Activated T-cell treated with anti-CD3 and anti-CD28 coated beads, Interleukin-2, amount 50 U/mL, for 24 hours (primary cell): Measurements from ENCODE around the gene MUC15.
"Not testable (repeated sequence)": the region's sequence is repeated elsewhere in the genome, so short reads cannot be mapped to it uniquely, and the experiment has no call there.

ENCODE experiments used
- DNase-seq: peaks from one replicate; pipeline ENCODE4 v3.0.0-alpha.2; 2020
- H3K27ac Mint-ChIP-seq: 2 replicates; pipeline ENCODE4 v1.8.0; 2020; ENCODE audit warnings: mild to moderate bottlenecking, mixed read lengths
- H3K27me3 Mint-ChIP-seq: 2 replicates; pipeline ENCODE4 v1.8.0; 2020; ENCODE audit warnings: mixed read lengths
- H3K36me3 Mint-ChIP-seq: 2 replicates; pipeline ENCODE4 v1.8.0; 2020; ENCODE audit warnings: low read depth, mixed read lengths
- H3K4me1 Mint-ChIP-seq: 2 replicates; pipeline ENCODE4 v1.8.0; 2020; ENCODE audit warnings: low read depth, mixed read lengths
- H3K4me3 Mint-ChIP-seq: 2 replicates; pipeline ENCODE4 v1.8.0; 2020; ENCODE audit warnings: mild to moderate bottlenecking, moderate library complexity, mixed read lengths
- H3K9me3 Mint-ChIP-seq: 2 replicates; pipeline ENCODE4 v1.8.0; 2020; ENCODE audit warnings: mixed read lengths

MUC15 gene, protein sequence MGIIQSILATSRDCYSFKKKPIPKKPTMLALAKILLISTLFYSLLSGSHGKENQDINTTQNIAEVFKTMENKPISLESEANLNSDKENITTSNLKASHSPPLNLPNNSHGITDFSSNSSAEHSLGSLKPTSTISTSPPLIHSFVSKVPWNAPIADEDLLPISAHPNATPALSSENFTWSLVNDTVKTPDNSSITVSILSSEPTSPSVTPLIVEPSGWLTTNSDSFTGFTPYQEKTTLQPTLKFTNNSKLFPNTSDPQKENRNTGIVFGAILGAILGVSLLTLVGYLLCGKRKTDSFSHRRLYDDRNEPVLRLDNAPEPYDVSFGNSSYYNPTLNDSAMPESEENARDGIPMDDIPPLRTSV

DNA sequence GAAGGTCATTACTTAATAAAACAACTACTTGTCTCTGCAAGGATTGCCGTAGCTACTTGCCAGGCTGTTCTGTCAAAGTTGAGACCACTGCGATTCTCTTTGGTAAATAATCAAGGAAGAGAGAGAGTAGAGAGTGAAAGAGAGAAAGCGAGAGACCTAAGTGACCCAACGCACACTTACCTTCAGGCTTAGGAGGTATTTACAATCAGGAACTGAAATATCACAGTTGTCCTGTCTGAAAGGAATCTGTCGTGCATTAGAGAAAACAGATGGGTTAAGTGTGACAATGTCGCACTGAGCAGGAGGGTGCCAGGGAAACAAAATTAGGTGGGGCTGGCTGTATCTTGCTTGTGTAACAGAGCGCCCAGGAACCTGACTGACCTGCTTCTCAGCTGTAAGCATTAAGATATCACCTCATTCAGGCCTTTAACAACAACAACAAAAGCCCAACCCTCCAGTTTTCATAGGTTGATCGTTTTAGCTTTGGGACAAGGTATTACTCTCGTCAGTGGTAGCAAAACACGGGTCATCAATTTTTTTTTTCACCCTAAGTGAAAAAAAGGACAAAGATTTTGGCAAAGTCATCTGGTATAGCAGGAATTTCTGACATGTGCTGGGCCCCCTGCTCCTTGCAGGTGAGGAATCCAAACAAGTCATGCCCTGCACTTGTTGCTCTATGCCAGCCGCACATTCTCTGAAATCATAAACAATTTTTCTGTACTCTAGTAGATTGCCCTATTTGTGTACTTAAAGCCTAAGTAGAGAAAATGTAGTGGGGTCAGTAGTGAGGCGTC lies at the start of gene MUC15:
Gene MUC15 (minus strand): TSS at position 403 of the 794 bp plus-strand sequence. CDS start 5,169 bp downstream, outside the sequence.
- Mint-ChIP-seq H3K27ac (no peak within 1 kb of the TSS), H3K4me3 (no peak within 1 kb of the TSS), H3K9me3 (peaks cover 3% of the 10 kb centered on the region), H3K27me3 (no peaks in the 10 kb centered on the region), H3K36me3 (no peaks in the 10 kb centered on the region), H3K4me1 (no peaks in the 10 kb centered on the region)
- no peak for DNase-seq

GRCh38 chr11:26621132-26621531 lies 49.1 kb upstream of the MUC15 start:
- Mint-ChIP-seq H3K9me3 (no peaks in the 10 kb centered on the region), H3K27me3 (no peaks in the 10 kb centered on the region), H3K36me3 (no peaks in the 10 kb centered on the region)

GRCh38 chr11:26620282-26621045 lies 48.4 kb upstream of the MUC15 start:
- Mint-ChIP-seq H3K4me3 (no peak overlapping the region), H3K4me1 (no peaks in the 10 kb centered on the region), H3K27me3 (no peaks in the 10 kb centered on the region), H3K27ac (no peak overlapping the region), H3K36me3 (no peaks in the 10 kb centered on the region), H3K9me3 (no peaks in the 10 kb centered on the region)
- no peak for DNase-seq

More at GRCh38 chr11:26621132-26621531, 49.1 kb upstream of the MUC15 start:
- H3K4me1 Mint-ChIP-seq, result no peaks in the 10 kb centered on the region
- no peak for DNase-seq
- no peak overlapping the region for H3K27ac Mint-ChIP-seq
- no peak overlapping the region for H3K4me3 Mint-ChIP-seq

DNA sequence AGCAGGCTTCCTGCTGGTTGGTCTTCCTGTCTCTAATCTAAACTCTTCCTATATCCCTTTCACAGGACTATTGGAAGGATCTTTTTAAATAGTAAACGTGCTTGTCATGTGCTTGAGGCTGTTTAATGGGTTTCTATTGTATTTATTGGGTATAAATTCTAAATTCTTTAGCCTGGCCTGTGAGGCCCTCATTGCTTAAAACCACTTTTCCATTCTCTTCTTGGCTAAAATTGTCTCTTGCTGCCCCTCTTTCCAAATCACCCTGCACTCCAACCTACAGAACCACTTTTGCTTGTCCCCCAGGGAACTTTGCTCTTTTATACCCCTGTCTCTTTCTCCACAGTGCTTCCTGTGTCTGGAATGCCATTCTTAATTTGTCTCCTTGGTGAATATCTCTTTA lies 46.4 kb upstream of the MUC15 start:
- H3K27me3 Mint-ChIP-seq, result no peaks in the 10 kb centered on the region
- no peak overlapping the region for H3K4me3 Mint-ChIP-seq
- H3K36me3 Mint-ChIP-seq, result no peaks in the 10 kb centered on the region
- no peak for DNase-seq
- H3K4me1 Mint-ChIP-seq, result no peaks in the 10 kb centered on the region
- no peak overlapping the region for H3K27ac Mint-ChIP-seq
- H3K9me3 Mint-ChIP-seq, result peaks cover 2% of the 10 kb centered on the region

GRCh38 chr11:26613759-26614158 lies 41.7 kb upstream of the MUC15 start:
- peaks cover 24% of the 10 kb centered on the region for H3K9me3 Mint-ChIP-seq
- no peaks in the 10 kb centered on the region for H3K36me3 Mint-ChIP-seq
- no peak for DNase-seq
- H3K4me3 Mint-ChIP-seq, result no peak overlapping the region
- H3K4me1 Mint-ChIP-seq, result no peaks in the 10 kb centered on the region
- H3K27ac Mint-ChIP-seq, result no peak overlapping the region
- no peaks in the 10 kb centered on the region for H3K27me3 Mint-ChIP-seq

DNA sequence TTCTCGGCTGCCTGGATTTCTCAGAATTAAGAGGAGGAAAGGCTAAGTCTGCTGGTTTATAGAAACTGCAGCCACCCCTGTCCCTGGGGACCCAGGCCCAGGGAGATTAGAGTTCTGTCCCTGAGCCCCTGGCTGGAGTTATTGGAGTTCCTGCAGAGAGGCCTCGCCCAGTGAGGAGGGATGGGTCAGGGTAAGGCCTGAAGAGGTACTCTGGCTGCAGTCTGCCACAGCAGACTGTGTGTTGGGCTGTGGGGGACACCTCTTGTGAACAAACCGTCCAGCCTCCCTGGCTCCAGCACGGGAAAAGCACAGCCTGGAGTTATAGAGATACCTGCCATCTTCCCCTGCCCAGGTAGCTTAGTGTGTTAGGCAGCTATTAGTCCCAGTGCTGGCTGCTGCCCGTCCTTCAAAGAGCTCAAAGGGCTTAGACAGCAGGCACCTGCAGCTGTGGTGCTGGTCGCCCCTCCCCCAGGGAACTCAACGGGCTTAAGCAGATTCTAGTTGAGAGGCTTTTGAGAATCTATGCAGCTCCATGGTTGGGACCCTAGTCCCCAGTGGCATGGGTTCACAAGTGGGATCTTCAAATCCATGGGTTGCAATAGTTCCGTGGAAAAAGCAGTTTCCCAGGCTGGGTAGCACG lies 36.6 kb upstream of the MUC15 start:
- H3K36me3 Mint-ChIP-seq, result no peaks in the 10 kb centered on the region
- H3K4me3 Mint-ChIP-seq, result no peak overlapping the region
- no peaks in the 10 kb centered on the region for H3K4me1 Mint-ChIP-seq
- H3K27ac Mint-ChIP-seq, result no peak overlapping the region
- DNase-seq, result no peak
- no peaks in the 10 kb centered on the region for H3K27me3 Mint-ChIP-seq
- H3K9me3 Mint-ChIP-seq, result peaks cover 40% of the 10 kb centered on the region

- H3K4me3 Mint-ChIP-seq, result no peak overlapping the region
- H3K9me3 Mint-ChIP-seq, result peaks cover 34% of the 10 kb centered on the region
- H3K36me3 Mint-ChIP-seq, result no peaks in the 10 kb centered on the region
- no peaks in the 10 kb centered on the region for H3K4me1 Mint-ChIP-seq
- H3K27ac Mint-ChIP-seq, result no peak overlapping the region
- no peaks in the 10 kb centered on the region for H3K27me3 Mint-ChIP-seq
- no peak for DNase-seq
Measured at GRCh38 chr11:26607725-26608506, 35.9 kb upstream of the MUC15 start.

DNA sequence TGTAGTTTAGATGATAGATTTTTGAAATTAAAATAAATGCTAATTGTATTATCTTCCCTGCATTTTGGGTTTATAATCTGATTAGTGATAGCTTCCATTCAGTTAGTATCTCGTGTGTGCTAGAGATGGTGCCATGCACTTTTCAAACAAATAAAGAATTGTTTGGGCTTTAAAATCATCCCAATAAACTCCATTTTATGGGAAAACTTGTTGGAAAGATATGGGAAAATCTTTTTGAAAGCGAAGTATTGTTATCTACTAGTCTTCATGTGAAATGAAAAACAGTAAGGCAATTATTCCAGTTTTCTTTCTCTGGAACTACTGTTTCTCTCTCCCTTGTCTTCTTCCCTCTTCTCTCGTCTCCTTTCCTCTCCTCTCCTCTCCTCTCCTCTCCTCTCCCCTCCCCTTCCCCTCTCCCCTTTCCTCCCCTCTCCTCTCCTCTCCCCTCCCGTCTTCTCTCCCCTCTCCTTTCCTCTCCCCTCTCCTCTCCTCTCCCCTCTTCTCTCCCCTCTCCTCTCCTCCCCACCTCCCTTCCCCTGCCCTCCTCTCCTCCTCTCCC lies 27.9 kb upstream of the MUC15 start:
- no peaks in the 10 kb centered on the region for H3K4me1 Mint-ChIP-seq
- no peaks in the 10 kb centered on the region for H3K36me3 Mint-ChIP-seq
- no peak overlapping the region for H3K4me3 Mint-ChIP-seq
- no peak overlapping the region for H3K27ac Mint-ChIP-seq
- DNase-seq, result no peak
- peaks cover 18% of the 10 kb centered on the region for H3K9me3 Mint-ChIP-seq
- no peaks in the 10 kb centered on the region for H3K27me3 Mint-ChIP-seq

GRCh38 chr11:26599425-26599824 lies 27.4 kb upstream of the MUC15 start:
- Mint-ChIP-seq H3K27ac (no peak overlapping the region), H3K9me3 (peaks cover 14% of the 10 kb centered on the region), H3K4me1 (no peaks in the 10 kb centered on the region), H3K4me3 (no peak overlapping the region), H3K27me3 (no peaks in the 10 kb centered on the region), H3K36me3 (no peaks in the 10 kb centered on the region)
- no peak for DNase-seq

DNA sequence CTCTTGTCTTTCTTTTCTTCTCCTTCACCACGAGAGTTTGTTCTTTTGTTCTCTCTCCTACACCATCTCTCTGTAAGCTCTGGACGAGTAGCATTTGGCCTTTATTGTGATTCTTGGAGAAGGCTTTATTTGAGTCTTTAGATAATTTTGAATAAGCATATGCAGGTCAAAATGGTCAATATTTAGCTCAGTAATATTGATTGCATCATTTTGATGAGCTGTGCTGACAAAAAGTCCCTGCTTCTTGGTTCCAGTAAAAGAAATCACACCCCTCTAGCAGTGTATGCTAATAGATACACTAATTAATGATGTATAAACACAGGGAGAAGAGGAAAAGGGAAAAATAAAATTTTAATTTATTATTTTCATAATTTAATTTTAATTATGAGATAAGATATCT lies 25.8 kb upstream of the MUC15 start:
- H3K4me1 Mint-ChIP-seq, result no peaks in the 10 kb centered on the region
- no peak overlapping the region for H3K27ac Mint-ChIP-seq
- DNase-seq, result no peak
- H3K4me3 Mint-ChIP-seq, result no peak overlapping the region
- no peaks in the 10 kb centered on the region for H3K27me3 Mint-ChIP-seq
- peaks cover 9% of the 10 kb centered on the region for H3K9me3 Mint-ChIP-seq
- H3K36me3 Mint-ChIP-seq, result no peaks in the 10 kb centered on the region

- not testable (repeated sequence) for DNase-seq, H3K9me3 Mint-ChIP-seq, H3K4me1 Mint-ChIP-seq, H3K4me3 Mint-ChIP-seq, H3K36me3 Mint-ChIP-seq, H3K27me3 Mint-ChIP-seq, H3K27ac Mint-ChIP-seq
Measured at GRCh38 chr11:26597049-26597689, 25.1 kb upstream of the MUC15 start.

DNA sequence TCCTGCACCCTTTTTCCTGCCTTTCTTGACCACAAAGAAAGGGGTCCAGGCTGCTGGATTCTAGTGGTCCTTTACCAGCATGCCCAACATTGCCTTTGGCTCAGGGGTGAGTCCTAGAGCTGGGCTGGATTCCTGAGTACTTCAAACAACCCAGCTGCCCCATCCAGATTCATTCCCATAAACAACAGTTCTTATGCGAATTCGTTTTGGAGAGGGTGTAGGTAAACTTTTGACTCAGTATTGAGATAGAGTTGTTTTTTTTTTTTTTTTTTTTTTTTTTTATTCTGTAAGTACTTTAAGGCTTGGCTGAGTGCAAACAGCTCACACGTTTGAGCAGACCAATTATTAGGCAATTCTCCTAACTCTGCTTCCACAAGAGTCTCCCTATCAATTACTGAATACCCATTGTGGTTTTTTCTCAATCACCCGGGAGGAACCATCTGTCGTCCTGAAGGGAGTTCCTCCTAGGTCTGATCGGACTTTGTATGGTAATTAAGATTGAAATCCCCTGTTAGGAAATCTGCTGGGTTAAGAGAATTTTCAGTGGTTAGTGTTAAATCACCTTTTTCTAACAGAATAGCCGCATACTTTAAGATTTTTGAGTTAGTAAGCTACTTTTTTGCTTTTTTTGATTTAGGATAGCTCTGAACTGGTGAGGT lies 23.3 kb upstream of the MUC15 start:
- H3K36me3 Mint-ChIP-seq, H3K27ac Mint-ChIP-seq, H3K4me3 Mint-ChIP-seq, DNase-seq, H3K4me1 Mint-ChIP-seq, H3K27me3 Mint-ChIP-seq: not testable (repeated sequence)
- peaks cover 14% of the 10 kb centered on the region for H3K9me3 Mint-ChIP-seq

GRCh38 chr11:26593691-26594090 lies 21.6 kb upstream of the MUC15 start:
- Mint-ChIP-seq H3K27ac (no peak overlapping the region), H3K9me3 (peaks cover 16% of the 10 kb centered on the region), H3K36me3 (no peaks in the 10 kb centered on the region), H3K27me3 (no peaks in the 10 kb centered on the region), H3K4me1 (no peaks in the 10 kb centered on the region), H3K4me3 (no peak overlapping the region)
- no peak for DNase-seq
